HepG2 (cell line): ENCODE measurements around the gene SLC36A3. TPM values are rescaled to one million over a fixed set of nuclear protein-coding genes. Genes with fewer than 3 reads are reported as not detected.

Experiments used
- ATRX ChIP-seq: sonication (generic); formaldehyde crosslinking; IDR thresholded peaks from 2 replicates; pipeline ENCODE4 v1.4.0; 2020; ENCODE audit warnings: missing genetic modification reagents, borderline replicate concordance
- CC2D1A ChIP-seq: sonication (generic); formaldehyde crosslinking; IDR thresholded peaks from 2 replicates; pipeline ENCODE4 v1.8.1; 2023; ENCODE audit warnings: mild to moderate bottlenecking, missing genetic modification reagents
- HNRNPK ChIP-seq: fragments of 200-400 bp; formaldehyde crosslinking; IDR thresholded peaks from 2 replicates; pipeline ENCODE4 v1.6.1; 2018; ENCODE audit warnings: low read length, low read depth, moderate library complexity, mild to moderate bottlenecking; ENCODE audit not compliant: poor library complexity, severe bottlenecking
- MTA1 ChIP-seq: sonication (generic); formaldehyde crosslinking; IDR thresholded peaks from 2 replicates; pipeline ENCODE4 v1.4.0; 2020; ENCODE audit warnings: missing genetic modification reagents, mild to moderate bottlenecking, borderline replicate concordance
- RARG ChIP-seq: sonication (generic); formaldehyde crosslinking; IDR thresholded peaks from 2 replicates; pipeline ENCODE4 v1.4.0; 2020; ENCODE audit warnings: low read depth, mild to moderate bottlenecking, missing genetic modification reagents
- ZFX ChIP-seq: sonication (generic); formaldehyde crosslinking; IDR thresholded peaks from 2 replicates; pipeline ENCODE4 v1.4.0; 2020; ENCODE audit warnings: mild to moderate bottlenecking, low read depth, missing genetic modification reagents, moderate library complexity
- ZMYM3 ChIP-seq: sonication (generic); formaldehyde crosslinking; IDR thresholded peaks from 2 replicates; pipeline ENCODE4 v1.5.1; 2020; ENCODE audit warnings: mild to moderate bottlenecking, missing genetic modification reagents
- ZNF12 ChIP-seq: sonication (generic); formaldehyde crosslinking; IDR thresholded peaks from 2 replicates; pipeline ENCODE4 v1.5.0; 2020; ENCODE audit warnings: missing genetic modification reagents
- ZNF121 ChIP-seq: sonication (generic); formaldehyde crosslinking; IDR thresholded peaks from 2 replicates; pipeline ENCODE4 v1.5.0; 2020; ENCODE audit warnings: mild to moderate bottlenecking, missing genetic modification reagents
- ZNF292 ChIP-seq: sonication (generic); formaldehyde crosslinking; IDR thresholded peaks from 2 replicates; pipeline ENCODE4 v1.8.1; 2022; ENCODE audit warnings: mild to moderate bottlenecking, low read depth, missing genetic modification reagents, borderline replicate concordance
- ZNF33B ChIP-seq: sonication (generic); formaldehyde crosslinking; IDR thresholded peaks from 2 replicates; pipeline ENCODE4 v1.5.1; 2020; ENCODE audit warnings: mild to moderate bottlenecking, missing genetic modification reagents
- ZNF383 ChIP-seq: sonication (generic); formaldehyde crosslinking; IDR thresholded peaks from 2 replicates; pipeline ENCODE4 v1.4.0; 2020; ENCODE audit warnings: missing genetic modification reagents, mild to moderate bottlenecking, borderline replicate concordance
- ZNF670 ChIP-seq: sonication (generic); formaldehyde crosslinking; IDR thresholded peaks from 2 replicates; pipeline ENCODE4 v1.8.0; 2022; ENCODE audit warnings: mild to moderate bottlenecking, missing genetic modification reagents, borderline replicate concordance
- ZNF75D ChIP-seq: sonication (generic); formaldehyde crosslinking; IDR thresholded peaks from 2 replicates; pipeline ENCODE4 v1.8.1; 2023; ENCODE audit warnings: missing genetic modification reagents, mild to moderate bottlenecking, borderline replicate concordance
- ZNF776 ChIP-seq: sonication (generic); formaldehyde crosslinking; IDR thresholded peaks from 2 replicates; pipeline ENCODE4 v1.4.0; 2020; ENCODE audit warnings: mild to moderate bottlenecking, missing genetic modification reagents
- ZNF792 ChIP-seq: IDR thresholded peaks from 2 replicates; pipeline ENCODE4 v1.6.1; 2016
- ZSCAN22 ChIP-seq: sonication (generic); formaldehyde crosslinking; IDR thresholded peaks from 2 replicates; pipeline ENCODE4 v1.4.0; 2020; ENCODE audit warnings: mild to moderate bottlenecking, missing genetic modification reagents
- polyA plus RNA-seq, 8 experiments: library from polyadenylated mRNA; depleted of rRNA in 3 of 8; stranded (reverse) in 7 of 8; unstranded in 1 of 8; fragments of >200 nt; fragmentation: Illumina TruSeq in 4 of 8; extraction: Trizol in 4 of 8; gene quantifications; 2 replicates each; pipeline versions ENCODE4 v1.2.1 to v1.2.3, GENCODE V29; 2011 to 2016; ENCODE audit warnings: low read depth in 4 of 8, missing spikeins in 1 of 8, mixed read lengths in 1 of 8; ENCODE audit not compliant: insufficient read depth in 1 of 8
- total RNA-seq, 5 experiments: library from RNA; depleted of rRNA; stranded (reverse); fragments of >200 nt; fragmentation: Illumina TruSeq; extraction: Trizol; gene quantifications; 2 replicates each; pipeline ENCODE4 v1.2.3, GENCODE V29; 2016; ENCODE audit warnings: low read depth in 1 of 5
- TF ChIP-seq, protein P1 (sequence below): IDR thresholded peaks from 2 replicates; pipeline ENCODE4 v1.6.1; 2012; ENCODE audit warnings: low read length, improper control_type of control experiment
- TF ChIP-seq, protein P2 (sequence below): sonication (generic); formaldehyde crosslinking; IDR thresholded peaks from 2 replicates; pipeline ENCODE4 v1.4.0; 2020; ENCODE audit warnings: missing genetic modification reagents
- TF ChIP-seq, protein P3 (sequence below): sonication (generic); formaldehyde crosslinking; conservative IDR thresholded peaks from 2 replicates; pipeline ENCODE4 v1.8.0; 2022; ENCODE audit warnings: mild to moderate bottlenecking, moderate library complexity, missing genetic modification reagents
- TF ChIP-seq, protein P4 (sequence below): sonication (generic); formaldehyde crosslinking; IDR thresholded peaks from 2 replicates; pipeline ENCODE4 v1.4.0; 2020; ENCODE audit warnings: missing genetic modification reagents

Gene SLC36A3
- total and polyA plus RNA-seq, 2 of the 13 experiments (the other 11 are each of a cell fraction or from before 2014, with no cell fraction given), result not detected

DNA sequence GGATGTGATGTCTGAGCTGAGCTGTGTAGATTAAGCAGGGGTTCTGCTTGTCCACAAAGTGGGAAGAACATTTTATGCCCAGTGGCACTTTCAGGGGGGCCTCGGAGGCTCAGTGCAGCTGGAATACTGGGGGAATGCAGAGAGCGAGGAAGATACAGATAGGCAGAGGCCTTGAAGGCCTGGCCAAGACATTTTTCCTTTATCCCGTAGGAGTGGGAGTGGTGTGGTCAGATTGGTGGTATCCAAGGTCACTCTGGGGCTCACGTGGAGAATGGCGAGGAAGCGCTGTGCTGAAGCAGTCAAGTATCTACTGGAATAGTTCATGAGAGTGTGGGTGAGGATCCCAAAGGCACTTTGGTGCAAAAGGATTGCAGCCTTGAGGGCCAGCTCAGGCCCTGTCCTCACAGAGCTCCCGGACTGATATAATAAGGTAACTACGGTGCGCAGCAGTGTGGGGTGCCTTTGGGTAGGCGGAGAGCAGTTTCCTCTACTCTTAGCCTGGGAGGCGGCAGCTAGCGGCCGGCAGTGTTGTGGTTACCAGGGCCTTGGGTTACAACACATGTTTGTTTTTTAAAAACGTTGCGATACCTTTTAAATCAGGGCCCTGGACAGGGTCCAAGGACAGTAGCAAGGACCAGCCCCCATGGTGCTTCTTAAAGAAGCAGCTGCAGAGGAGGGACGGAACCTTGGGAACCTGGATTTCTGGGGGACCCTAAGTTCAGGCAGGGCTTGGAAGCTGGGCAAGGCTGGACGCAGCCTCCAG, 68.9 kb downstream of the SLC36A3 start (continued):
- peak; percentile 62; the same call in 1 of the 2 replicates for TF ChIP-seq MTA1 (CRISPR knock-in tag)
- TF ChIP-seq ZNF670 (CRISPR knock-in tag), result peak; percentile 69; the same call in 1 of the 2 replicates
- no peak for TF ChIP-seq ZNF33B (CRISPR knock-in tag)
- no peak for TF ChIP-seq RARG
- peak; percentile 50 for TF ChIP-seq ZNF12 (CRISPR knock-in tag)
- no peak for TF ChIP-seq ZNF792 (CRISPR knock-in tag)
- TF ChIP-seq, protein P1, sequence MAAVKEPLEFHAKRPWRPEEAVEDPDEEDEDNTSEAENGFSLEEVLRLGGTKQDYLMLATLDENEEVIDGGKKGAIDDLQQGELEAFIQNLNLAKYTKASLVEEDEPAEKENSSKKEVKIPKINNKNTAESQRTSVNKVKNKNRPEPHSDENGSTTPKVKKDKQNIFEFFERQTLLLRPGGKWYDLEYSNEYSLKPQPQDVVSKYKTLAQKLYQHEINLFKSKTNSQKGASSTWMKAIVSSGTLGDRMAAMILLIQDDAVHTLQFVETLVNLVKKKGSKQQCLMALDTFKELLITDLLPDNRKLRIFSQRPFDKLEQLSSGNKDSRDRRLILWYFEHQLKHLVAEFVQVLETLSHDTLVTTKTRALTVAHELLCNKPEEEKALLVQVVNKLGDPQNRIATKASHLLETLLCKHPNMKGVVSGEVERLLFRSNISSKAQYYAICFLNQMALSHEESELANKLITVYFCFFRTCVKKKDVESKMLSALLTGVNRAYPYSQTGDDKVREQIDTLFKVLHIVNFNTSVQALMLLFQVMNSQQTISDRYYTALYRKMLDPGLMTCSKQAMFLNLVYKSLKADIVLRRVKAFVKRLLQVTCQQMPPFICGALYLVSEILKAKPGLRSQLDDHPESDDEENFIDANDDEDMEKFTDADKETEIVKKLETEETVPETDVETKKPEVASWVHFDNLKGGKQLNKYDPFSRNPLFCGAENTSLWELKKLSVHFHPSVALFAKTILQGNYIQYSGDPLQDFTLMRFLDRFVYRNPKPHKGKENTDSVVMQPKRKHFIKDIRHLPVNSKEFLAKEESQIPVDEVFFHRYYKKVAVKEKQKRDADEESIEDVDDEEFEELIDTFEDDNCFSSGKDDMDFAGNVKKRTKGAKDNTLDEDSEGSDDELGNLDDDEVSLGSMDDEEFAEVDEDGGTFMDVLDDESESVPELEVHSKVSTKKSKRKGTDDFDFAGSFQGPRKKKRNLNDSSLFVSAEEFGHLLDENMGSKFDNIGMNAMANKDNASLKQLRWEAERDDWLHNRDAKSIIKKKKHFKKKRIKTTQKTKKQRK, result no peak
- TF ChIP-seq ATRX (CRISPR knock-in tag), result no peak
- TF ChIP-seq HNRNPK, result no peak
- TF ChIP-seq, protein P2, sequence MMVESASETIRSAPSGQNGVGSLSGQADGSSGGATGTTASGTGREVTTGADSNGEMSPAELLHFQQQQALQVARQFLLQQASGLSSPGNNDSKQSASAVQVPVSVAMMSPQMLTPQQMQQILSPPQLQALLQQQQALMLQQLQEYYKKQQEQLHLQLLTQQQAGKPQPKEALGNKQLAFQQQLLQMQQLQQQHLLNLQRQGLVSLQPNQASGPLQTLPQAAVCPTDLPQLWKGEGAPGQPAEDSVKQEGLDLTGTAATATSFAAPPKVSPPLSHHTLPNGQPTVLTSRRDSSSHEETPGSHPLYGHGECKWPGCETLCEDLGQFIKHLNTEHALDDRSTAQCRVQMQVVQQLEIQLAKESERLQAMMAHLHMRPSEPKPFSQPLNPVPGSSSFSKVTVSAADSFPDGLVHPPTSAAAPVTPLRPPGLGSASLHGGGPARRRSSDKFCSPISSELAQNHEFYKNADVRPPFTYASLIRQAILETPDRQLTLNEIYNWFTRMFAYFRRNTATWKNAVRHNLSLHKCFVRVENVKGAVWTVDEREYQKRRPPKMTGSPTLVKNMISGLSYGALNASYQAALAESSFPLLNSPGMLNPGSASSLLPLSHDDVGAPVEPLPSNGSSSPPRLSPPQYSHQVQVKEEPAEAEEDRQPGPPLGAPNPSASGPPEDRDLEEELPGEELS (CRISPR knock-in tag), result peak; percentile 83
- TF ChIP-seq ZNF75D, result no peak
- no peak for TF ChIP-seq ZNF383 (CRISPR knock-in tag)
- TF ChIP-seq ZMYM3 (CRISPR knock-in tag), result 0 out of 2 replicates have a peak, but pooled peaks have one; percentile 69
- TF ChIP-seq ZFX (CRISPR knock-in tag), result peak; percentile 77
- TF ChIP-seq, protein P3, sequence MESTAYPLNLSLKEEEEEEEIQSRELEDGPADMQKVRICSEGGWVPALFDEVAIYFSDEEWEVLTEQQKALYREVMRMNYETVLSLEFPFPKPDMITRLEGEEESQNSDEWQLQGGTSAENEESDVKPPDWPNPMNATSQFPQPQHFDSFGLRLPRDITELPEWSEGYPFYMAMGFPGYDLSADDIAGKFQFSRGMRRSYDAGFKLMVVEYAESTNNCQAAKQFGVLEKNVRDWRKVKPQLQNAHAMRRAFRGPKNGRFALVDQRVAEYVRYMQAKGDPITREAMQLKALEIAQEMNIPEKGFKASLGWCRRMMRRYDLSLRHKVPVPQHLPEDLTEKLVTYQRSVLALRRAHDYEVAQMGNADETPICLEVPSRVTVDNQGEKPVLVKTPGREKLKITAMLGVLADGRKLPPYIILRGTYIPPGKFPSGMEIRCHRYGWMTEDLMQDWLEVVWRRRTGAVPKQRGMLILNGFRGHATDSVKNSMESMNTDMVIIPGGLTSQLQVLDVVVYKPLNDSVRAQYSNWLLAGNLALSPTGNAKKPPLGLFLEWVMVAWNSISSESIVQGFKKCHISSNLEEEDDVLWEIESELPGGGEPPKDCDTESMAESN (CRISPR knock-in tag), result no peak; the same call in none of the 2 replicates
- TF ChIP-seq ZNF121 (CRISPR knock-in tag), result no peak
- peak; percentile 72; the same call in 1 of the 2 replicates for TF ChIP-seq ZNF292
- TF ChIP-seq, protein P4, sequence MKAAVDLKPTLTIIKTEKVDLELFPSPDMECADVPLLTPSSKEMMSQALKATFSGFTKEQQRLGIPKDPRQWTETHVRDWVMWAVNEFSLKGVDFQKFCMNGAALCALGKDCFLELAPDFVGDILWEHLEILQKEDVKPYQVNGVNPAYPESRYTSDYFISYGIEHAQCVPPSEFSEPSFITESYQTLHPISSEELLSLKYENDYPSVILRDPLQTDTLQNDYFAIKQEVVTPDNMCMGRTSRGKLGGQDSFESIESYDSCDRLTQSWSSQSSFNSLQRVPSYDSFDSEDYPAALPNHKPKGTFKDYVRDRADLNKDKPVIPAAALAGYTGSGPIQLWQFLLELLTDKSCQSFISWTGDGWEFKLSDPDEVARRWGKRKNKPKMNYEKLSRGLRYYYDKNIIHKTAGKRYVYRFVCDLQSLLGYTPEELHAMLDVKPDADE (CRISPR knock-in tag), result no peak
- TF ChIP-seq ZNF776 (CRISPR knock-in tag), result no peak
- TF ChIP-seq CC2D1A (CRISPR knock-in tag), result no peak
- TF ChIP-seq ZSCAN22 (CRISPR knock-in tag), result no peak
